GM19193 (cell line): ENCODE data around the gene YTHDF1.

Experiments used
- POLR2A ChIP-seq: IDR thresholded peaks from 4 replicates; pipeline ENCODE4 v1.6.1; 2011; ENCODE audit not compliant: insufficient read depth, insufficient read length; ENCODE audit errors: extremely low read depth

YTHDF1 gene

DNA sequence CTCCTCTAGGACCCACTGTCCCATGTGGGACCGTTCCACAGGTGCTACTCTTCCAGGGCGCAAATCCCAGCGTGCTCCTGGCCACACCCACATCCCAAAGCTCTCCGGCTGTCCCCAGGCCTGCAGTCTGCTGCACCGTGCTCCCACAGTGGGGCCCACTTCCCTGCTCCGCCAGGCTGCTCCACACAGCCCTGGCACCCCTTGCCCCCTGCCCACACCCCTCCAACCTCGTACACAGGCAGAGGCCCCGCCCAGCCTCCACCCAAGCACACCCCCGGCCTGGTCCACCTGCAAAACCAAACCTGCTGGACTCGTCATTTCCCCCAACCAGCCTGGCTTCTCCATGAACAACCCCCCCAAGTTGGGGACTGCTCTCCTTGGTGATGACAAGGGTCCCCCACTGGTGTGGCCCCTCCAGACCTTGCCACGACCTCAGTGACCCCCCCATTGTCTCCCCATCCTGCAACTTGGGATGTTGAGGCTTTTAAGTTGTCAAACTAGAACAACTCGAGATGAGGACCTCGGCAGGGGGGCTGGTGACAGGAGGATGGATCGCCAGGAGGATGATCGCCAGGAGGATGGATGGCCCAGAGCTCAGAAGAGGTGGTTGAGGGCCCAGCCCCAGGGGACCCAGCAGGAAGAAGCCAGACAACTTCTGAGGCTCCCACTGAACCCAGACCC is 27.1 kb downstream of the YTHDF1 start:
- TF ChIP-seq POLR2A, result no peak

DNA sequence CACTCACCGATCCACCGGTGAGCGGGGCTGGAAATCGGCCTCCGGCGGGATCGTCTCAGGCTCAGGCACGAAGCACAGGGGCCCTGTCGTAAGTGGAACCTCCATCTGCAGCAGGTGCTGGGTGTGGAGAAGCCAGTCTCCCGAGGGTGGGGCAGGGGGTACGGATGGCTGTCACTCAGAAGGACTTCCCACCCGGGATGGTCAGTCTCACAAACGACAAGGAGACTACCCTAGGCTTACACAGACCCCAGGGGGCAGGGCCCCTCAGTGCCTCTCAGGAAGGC is 27.8 kb downstream of the YTHDF1 start:
- no peak for TF ChIP-seq POLR2A

GRCh38 chr20:63187338-63188158 is 28.4 kb downstream of the YTHDF1 start:
- no peak for TF ChIP-seq POLR2A

GRCh38 chr20:63186528-63187316 is 29.2 kb downstream of the YTHDF1 start:
- no peak for TF ChIP-seq POLR2A

DNA sequence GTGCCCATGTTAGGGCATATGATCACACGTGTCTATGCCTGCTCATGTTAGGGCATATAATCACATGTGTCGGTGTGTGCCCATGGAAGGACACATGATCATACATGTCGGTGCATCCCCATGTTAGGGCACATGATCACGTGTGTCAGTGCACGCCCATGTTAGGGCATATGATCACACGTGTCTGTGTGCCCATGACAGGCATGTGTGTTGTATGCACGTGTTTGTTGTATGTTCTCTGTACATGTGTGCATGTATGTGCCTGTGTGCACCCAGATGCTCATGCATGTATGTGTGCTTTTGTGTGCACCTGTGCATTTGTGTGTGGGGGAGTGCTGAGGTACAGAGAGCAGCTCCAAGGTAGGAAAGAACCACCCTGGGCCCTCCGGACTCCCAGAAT is 29.8 kb downstream of the YTHDF1 start:
- TF ChIP-seq POLR2A, result no peak

DNA sequence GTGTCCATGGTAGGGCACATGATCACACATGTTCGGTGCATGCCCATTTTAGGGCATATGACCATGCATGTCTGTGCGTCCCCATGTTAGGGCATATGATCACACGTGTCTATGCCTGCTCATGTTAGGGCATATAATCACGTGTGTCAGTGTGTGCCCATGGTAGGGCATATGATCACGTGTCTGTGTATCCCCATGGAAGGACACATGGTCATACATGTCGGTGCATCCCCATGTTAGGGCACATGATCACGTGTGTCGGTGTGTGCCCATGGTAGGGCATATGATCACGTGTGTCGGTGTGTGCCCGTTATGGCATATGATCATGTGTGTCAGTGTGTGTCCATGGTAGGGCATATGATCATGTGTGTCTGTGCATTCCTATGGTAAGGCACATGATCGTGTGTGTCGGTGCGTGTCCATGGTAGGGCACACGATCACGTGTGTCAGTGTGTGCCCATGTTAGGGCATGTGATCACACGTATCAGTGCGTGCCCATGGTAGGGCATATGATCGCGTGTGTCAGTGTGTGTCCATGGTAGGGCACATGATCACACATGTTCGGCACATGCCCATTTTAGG is 30.6 kb downstream of the YTHDF1 start:
- no peak for TF ChIP-seq POLR2A

- no peak for TF ChIP-seq POLR2A
Observed at GRCh38 chr20:63183422-63184146, 32.3 kb downstream of the YTHDF1 start.

DNA sequence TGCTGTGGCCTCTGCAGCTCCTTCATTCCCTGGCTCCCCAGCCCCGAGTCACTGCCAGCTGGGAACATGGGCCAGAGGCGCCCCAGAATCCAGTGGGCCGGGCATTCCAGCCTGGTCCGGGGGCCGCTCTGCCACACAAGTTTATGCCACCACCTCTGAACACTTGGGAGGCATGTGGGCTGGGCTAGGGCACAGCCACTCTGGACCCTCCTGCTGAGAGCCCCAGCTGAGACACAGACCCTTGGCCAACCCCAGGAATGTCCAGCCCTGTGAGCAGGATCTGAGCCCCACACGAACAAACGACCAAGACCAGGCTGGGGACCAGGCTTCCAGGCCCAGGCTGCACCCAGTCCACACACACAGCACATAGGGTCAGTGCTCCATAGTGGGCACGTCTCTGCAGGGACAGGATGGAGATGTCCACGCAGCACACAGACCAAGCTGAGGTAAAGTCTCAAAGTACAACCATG is 33.0 kb downstream of the YTHDF1 start:
- TF ChIP-seq POLR2A, result no peak

DNA sequence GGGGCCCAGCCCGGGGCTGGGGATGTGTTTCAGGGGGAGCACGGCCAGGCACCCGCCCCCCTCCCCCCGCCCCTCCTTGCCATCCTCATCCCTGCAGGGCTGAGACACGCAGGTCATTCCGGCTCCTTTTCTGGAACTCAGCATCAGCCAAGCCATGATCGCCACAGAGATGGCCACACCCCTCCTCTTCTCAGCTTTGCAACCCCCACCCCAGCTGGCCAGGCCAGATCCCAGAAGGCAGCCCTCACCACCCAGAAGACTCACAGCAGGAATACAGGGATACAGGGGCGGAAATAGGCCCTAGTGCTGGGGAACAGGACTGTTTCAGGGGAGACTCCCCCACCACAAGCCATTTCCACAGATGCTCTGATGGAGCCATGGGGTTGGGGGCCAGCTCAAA is 33.5 kb downstream of the YTHDF1 start:
- no peak for TF ChIP-seq POLR2A

DNA sequence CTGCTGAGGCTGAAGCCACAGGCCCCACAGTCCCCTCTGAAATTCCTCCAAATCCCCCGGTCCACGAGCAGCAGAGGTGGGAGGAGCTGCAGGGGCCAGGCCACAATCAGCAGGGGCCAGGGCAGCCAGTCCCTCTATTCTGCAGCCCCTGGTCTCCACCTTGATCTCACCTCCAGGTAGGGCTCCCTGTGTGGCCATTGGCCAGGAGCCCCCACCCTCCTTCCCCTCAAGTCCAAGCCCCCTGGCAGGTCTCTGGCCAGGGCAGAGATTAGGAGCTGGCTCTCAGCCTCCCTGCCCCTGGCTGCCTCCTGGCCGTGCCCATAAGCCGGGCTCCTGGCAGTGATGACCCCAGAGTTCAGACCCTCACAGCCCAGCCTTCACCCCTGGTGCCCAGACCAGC is 34.7 kb downstream of the YTHDF1 start:
- TF ChIP-seq POLR2A, result no peak

DNA sequence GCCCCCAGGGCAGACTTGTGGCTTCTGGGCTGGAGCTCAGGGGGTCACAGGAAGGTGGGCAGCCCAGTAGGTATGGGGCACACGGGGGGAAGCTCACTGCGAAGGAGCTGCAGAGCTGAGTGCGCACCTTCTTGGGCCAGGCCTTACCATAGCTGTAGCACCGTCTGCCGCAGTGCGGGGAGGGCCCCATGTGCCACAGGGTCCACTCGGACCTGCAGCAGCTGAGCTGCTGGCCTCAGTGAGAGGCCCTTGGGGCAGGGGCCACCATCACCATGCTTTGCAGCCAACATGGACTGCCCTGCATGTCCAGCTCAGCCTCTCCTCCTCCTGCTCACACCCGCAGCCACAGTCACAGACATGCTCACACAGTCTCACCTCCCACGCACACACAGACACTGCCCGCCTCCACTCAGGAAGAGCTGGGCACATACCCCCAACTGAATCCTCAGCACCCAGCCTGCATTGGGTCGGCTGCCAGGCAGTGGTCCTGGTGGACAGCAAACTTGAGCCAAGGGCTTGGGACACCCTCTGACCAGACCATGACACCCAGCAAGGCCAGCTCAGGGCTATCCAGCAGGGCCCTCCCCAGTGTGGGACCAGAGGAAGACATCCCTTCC is 35.3 kb downstream of the YTHDF1 start:
- no peak for TF ChIP-seq POLR2A

GRCh38 chr20:63179687-63180568 is 36.0 kb downstream of the YTHDF1 start:
- no peak for TF ChIP-seq POLR2A

- no peak for TF ChIP-seq POLR2A
Observed at GRCh38 chr20:63178889-63179686, 36.8 kb downstream of the YTHDF1 start.

GRCh38 chr20:63178446-63178820 is 37.5 kb downstream of the YTHDF1 start:
- no peak for TF ChIP-seq POLR2A
